Central memory CD8-positive, alpha-beta T cell (primary cell): ENCODE measurements around the gene C11orf24.
"Not testable (repeated sequence)": the region's sequence is repeated elsewhere in the genome, so short reads cannot be mapped to it uniquely, and the experiment has no call there.

Experiments used
- ATAC-seq: fragments of 150-1000 bp; cut with Tn5 transposase; replicated peaks from 2 replicates; pipeline ENCODE4 v1.10.0; 2022; ENCODE audit warnings: mild to moderate bottlenecking, moderate FRiP score, moderate number of reproducible peaks; ENCODE audit not compliant: poor library complexity, severe bottlenecking; ENCODE audit errors: extremely low read depth
- DNase-seq, 2 donors: peaks; one replicate each; pipeline ENCODE4 v3.0.0; 2021; ENCODE audit warnings: low spot score in 2 of 2
- H3K27ac Mint-ChIP-seq: one replicate; pipeline ENCODE4 v1.8.0; 2022; ENCODE audit warnings: low read depth, mild to moderate bottlenecking, moderate library complexity, mixed read lengths
- H3K27me3 Mint-ChIP-seq: one replicate; pipeline ENCODE4 v1.8.0; 2022; ENCODE audit warnings: mixed read lengths
- H3K36me3 Mint-ChIP-seq: one replicate; pipeline ENCODE4 v1.8.0; 2022; ENCODE audit warnings: mild to moderate bottlenecking, moderate library complexity, mixed read lengths; ENCODE audit not compliant: insufficient read depth
- H3K4me1 Mint-ChIP-seq: one replicate; pipeline ENCODE4 v1.8.0; 2022; ENCODE audit warnings: mixed read lengths
- H3K4me3 Mint-ChIP-seq: one replicate; pipeline ENCODE4 v1.8.0; 2022; ENCODE audit warnings: mild to moderate bottlenecking, moderate library complexity, mixed read lengths
- H3K9me3 Mint-ChIP-seq: one replicate; pipeline ENCODE4 v1.8.0; 2022; ENCODE audit warnings: mixed read lengths

The C11orf24 gene

DNA sequence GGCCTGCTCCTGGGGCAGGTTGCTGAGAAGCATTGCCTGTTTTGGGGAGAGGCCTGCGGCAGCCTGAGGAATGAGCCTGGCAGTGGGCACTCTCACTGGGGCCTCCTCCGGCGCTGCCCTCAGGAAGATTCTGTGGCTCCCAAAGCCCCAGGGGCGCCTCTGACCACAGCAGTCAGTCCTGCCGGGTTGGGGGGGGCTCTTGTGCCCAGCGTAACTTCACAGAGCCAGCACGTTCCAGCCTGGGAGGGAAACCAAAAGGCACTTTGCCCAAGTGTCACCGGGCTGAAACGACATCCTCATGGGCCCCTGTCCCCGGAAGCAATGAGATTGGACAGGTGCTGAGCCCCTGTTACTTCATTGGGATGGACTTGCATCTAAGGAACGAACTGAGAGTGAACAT is 36.3 kb upstream of the C11orf24 start:
- Mint-ChIP-seq H3K36me3 (no peaks in the 10 kb centered on the region), H3K9me3 (no peaks in the 10 kb centered on the region), H3K27me3 (no peaks in the 10 kb centered on the region), H3K4me1 (peaks cover 19% of the 10 kb centered on the region), H3K4me3 (no peak overlapping the region), H3K27ac (no peak overlapping the region)
- no peak for ATAC-seq
- no peak for DNase-seq

DNA sequence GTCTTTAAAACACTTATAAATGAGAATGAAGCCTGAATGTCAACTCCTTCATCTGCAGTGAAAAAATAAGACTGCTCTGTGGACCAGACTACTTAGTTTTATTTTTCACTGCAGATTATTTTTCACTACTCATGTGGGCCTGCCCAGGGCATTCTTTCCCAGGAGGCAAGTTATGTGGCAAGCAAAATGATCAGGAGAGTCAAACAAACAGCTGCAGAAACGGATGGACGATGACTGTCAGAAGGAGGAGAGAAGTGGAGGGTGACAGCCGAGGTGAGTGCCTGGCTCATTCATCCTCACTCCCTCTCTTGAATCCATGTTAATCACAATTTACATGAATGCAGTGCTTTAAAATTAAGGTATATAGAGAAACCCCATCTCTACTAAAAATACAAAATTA is 34.9 kb upstream of the C11orf24 start:
- DNase-seq, result no peak
- no peak overlapping the region for H3K27ac Mint-ChIP-seq
- no peak for ATAC-seq
- H3K4me1 Mint-ChIP-seq, result peaks cover 18% of the 10 kb centered on the region
- no peaks in the 10 kb centered on the region for H3K27me3 Mint-ChIP-seq
- H3K36me3 Mint-ChIP-seq, result no peaks in the 10 kb centered on the region
- H3K9me3 Mint-ChIP-seq, result no peaks in the 10 kb centered on the region
- no peak overlapping the region for H3K4me3 Mint-ChIP-seq

DNA sequence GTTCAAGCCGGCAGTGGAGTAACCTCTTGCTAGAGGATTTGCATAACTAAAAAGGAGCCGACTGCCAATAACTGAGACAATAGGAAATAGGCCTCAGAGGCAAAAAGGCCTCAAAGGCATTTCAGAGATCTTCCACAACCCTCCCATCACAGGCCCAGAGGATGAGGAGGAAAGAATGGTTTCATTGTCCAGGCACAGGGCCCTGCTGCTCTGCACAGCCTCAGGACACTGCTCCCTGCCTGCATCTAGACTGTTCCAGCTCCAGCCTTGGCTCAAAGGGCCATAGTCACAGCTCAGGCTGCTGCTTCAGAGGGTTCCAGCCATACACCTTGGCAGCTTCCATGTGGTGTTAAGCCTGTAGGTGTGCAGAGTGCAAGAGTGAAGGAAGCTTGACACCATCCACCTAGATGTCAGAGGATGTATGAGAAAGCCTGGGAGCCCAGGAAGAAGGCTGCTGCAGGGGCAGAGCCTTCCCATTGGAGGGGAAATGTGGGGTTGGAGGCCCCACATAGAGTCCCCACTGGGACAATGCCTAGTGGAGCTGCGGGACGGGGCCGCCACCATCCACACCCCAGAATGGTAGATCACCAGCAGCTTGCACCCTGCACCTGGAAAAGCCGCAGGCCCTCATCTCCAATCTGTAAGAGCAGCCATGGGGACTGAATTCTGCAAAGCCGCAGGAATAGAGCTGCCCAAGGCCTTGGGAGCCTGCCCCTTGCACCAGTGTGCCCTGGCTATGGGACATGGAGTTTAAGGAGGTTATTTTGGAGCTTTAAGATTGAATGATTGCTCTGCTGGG is 32.4 kb upstream of the C11orf24 start:
- H3K36me3 Mint-ChIP-seq, result no peaks in the 10 kb centered on the region
- ATAC-seq (no peak), DNase-seq (no peak)

DNA sequence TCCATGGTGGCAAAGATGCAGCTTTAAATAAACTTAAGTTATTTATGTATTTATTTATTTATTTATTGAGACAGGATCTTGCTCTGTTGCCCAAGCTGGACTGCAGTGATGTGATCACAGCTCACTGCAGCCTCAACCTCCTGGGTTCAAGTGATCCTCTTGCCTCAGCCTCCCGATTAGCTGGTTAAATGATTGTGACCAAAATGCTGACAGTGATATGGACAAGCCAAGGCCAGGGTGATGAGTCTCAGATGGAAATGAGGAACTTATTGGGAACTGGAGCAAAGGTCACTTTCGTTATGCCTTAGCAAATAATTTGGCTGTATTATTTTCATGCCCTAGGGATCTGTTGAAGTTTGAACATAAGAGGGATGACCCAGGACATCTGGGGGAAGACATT is 31.3 kb upstream of the C11orf24 start:
- no peak for ATAC-seq
- peaks cover 8% of the 10 kb centered on the region for H3K4me1 Mint-ChIP-seq

More for the DNA sequence above, 32.4 kb upstream of the C11orf24 start:
- no peak overlapping the region for H3K27ac Mint-ChIP-seq
- no peaks in the 10 kb centered on the region for H3K27me3 Mint-ChIP-seq
- peaks cover 8% of the 10 kb centered on the region for H3K4me1 Mint-ChIP-seq
- no peaks in the 10 kb centered on the region for H3K9me3 Mint-ChIP-seq
- no peak overlapping the region for H3K4me3 Mint-ChIP-seq

DNA sequence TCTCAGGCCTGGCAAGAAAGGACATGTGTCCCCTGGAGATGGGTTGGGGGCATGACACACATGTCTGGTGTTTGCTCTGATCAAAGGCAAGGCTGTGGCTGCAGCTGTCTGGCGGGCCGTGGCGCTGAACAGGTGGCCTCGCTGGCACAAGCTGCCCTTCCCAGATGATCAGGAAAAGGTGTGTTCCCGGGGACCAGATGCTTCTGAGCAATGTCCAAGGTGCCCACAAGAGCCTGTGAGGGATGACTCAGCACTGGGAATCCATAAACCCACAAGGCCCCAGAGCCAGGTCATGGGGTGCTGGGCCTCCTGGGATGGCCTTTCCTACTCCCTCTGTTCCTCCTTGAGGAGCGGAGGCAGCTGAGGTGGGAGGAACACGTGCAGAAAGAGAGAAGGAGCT is 30.9 kb upstream of the C11orf24 start:
- H3K4me3 Mint-ChIP-seq, result no peak overlapping the region
- no peaks in the 10 kb centered on the region for H3K9me3 Mint-ChIP-seq
- H3K4me1 Mint-ChIP-seq, result peaks cover 8% of the 10 kb centered on the region

More for the DNA sequence above, 31.3 kb upstream of the C11orf24 start:
- no peak overlapping the region for H3K27ac Mint-ChIP-seq
- H3K27me3 Mint-ChIP-seq, result no peaks in the 10 kb centered on the region
- H3K36me3 Mint-ChIP-seq, result no peaks in the 10 kb centered on the region
- no peak overlapping the region for H3K4me3 Mint-ChIP-seq
- DNase-seq, result no peak
- no peaks in the 10 kb centered on the region for H3K9me3 Mint-ChIP-seq

DNA sequence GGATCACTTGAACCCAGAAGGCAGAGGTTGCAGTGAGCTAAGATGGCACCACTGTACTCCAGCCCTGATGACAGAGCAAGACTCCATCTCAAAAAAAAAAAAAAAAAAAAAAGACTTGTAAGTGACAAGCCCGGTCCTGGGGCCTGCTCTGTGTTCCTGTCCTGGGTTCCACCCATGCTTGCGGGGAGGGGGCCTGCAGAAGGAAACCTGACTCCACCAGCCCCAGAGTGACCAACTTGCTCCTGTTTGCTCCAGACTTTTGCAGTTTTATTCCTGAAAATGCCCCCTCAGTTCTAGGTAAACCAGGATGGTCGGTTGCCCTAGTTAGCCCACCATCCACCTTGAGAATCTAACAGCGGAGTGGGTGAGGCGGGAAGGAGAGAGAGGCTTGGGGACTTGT is 30.5 kb upstream of the C11orf24 start:
- DNase-seq (no peak), ATAC-seq (no peak)
- no peaks in the 10 kb centered on the region for H3K9me3 Mint-ChIP-seq
- H3K27ac Mint-ChIP-seq, result no peak overlapping the region
- no peak overlapping the region for H3K4me3 Mint-ChIP-seq
- no peaks in the 10 kb centered on the region for H3K27me3 Mint-ChIP-seq
- H3K36me3 Mint-ChIP-seq, result no peaks in the 10 kb centered on the region
- H3K4me1 Mint-ChIP-seq, result peaks cover 8% of the 10 kb centered on the region

More for the DNA sequence above, 30.9 kb upstream of the C11orf24 start:
- Mint-ChIP-seq H3K27ac (no peak overlapping the region), H3K36me3 (no peaks in the 10 kb centered on the region), H3K27me3 (no peaks in the 10 kb centered on the region)
- no peak for ATAC-seq
- no peak for DNase-seq

DNA sequence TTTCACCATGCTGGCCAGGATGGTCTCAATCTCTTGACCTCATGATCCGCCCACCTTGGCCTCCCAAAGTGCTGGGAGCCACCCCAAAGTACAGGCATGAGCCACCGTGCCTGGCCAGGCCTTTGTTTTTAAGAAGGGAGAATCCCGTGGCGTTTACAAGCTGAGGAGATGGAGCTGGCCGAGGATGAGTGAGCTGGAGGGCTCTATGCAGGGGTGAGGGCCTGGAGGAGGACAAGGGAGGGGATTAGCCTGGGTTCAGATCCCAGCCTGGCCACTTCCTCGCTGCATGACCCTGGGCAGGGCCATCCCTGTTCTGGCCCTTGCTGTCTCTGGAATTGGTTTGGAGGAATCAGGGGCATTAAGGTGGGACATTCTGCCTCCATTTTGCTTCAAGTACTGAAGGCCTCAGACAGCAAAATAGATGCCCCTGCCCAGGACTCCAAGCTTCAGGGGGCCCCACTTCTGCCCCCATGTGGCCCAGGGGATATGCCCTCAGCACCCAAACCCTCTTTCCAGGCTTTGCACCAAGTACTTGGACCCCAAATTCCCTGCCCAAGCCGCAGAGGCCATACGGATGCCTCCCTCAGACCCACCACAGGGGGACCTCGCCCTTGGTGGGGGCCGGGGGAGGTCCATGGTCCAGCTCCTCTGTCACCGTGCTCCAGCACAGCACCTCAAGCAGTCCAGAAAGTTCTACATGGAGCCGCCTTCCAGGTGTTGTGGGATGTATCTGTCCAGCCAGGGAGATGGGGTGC is 28.5 kb upstream of the C11orf24 start:
- no peak overlapping the region for H3K4me3 Mint-ChIP-seq
- no peak for DNase-seq
- H3K27me3 Mint-ChIP-seq, result no peaks in the 10 kb centered on the region
- H3K4me1 Mint-ChIP-seq, result no peaks in the 10 kb centered on the region
- ATAC-seq, result no peak
- no peaks in the 10 kb centered on the region for H3K9me3 Mint-ChIP-seq
- H3K36me3 Mint-ChIP-seq, result no peaks in the 10 kb centered on the region
- H3K27ac Mint-ChIP-seq, result no peak overlapping the region

DNA sequence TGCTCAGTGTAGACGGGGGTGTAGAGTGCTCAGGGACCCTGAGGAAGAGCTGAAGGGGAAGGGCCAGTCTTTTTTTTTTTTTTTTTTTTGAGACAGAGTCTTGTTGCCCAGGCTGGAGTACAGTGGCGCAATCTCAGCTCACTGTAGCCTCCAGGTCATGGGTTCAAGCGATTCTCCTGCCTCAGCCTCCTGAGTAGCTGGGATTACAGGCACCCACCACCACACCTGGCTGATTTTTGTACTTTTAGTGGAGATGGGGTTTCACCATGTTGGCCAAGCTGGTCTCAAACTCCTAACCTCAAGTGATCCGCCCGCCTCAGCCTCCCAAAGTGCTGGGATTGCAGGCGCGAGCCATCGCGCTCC is 27.7 kb upstream of the C11orf24 start:
- H3K4me1 Mint-ChIP-seq, H3K36me3 Mint-ChIP-seq, DNase-seq, H3K4me3 Mint-ChIP-seq, H3K9me3 Mint-ChIP-seq, ATAC-seq, H3K27me3 Mint-ChIP-seq, H3K27ac Mint-ChIP-seq: not testable (repeated sequence)

DNA sequence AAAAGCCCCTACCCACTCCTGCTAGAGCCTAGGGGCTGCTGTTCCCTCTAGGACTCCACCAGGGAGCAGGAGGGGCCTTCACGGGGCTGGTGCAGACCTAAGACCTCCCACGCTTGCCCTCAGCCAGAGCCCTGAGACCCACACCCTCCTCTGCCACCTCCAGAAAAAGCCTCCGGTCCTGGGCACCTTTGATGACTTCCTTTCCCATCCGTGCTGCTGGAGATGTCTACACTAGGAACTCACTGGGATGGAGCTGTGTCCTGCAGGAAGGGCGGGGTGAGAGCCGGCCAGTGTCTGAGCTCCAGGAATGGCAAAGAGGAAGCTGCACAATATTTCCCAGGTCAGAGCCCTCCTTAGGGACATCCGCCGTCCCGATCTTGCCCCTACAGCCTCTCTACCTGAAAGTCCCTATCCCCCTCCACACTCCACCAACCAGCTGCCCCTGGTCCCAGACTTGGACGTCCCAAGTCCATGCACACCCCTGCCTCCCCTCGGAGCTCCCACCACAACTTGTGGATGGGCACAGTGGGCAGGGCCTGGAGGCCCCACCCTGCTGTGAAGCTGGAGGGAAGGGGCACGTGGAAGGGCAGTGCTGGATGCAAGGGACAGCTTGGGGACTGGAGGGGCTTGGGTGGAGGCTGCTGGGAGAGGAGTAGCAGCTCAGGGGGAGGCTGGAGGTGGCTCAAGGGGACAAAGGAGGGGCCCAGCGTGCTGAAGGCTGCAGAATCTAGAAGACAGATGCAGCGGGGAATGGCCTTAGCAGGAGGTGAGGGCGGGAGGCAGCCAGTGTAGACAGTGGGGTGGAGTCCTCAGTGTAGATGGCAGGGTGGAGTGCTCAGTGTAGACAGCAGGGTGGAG is 27.1 kb upstream of the C11orf24 start:
- no peaks in the 10 kb centered on the region for H3K36me3 Mint-ChIP-seq
- H3K27me3 Mint-ChIP-seq, result no peaks in the 10 kb centered on the region
- H3K9me3 Mint-ChIP-seq, result no peaks in the 10 kb centered on the region
- H3K4me3 Mint-ChIP-seq, result no peak overlapping the region
- no peak overlapping the region for H3K27ac Mint-ChIP-seq
- DNase-seq (no peak), ATAC-seq (no peak)
- no peaks in the 10 kb centered on the region for H3K4me1 Mint-ChIP-seq

DNA sequence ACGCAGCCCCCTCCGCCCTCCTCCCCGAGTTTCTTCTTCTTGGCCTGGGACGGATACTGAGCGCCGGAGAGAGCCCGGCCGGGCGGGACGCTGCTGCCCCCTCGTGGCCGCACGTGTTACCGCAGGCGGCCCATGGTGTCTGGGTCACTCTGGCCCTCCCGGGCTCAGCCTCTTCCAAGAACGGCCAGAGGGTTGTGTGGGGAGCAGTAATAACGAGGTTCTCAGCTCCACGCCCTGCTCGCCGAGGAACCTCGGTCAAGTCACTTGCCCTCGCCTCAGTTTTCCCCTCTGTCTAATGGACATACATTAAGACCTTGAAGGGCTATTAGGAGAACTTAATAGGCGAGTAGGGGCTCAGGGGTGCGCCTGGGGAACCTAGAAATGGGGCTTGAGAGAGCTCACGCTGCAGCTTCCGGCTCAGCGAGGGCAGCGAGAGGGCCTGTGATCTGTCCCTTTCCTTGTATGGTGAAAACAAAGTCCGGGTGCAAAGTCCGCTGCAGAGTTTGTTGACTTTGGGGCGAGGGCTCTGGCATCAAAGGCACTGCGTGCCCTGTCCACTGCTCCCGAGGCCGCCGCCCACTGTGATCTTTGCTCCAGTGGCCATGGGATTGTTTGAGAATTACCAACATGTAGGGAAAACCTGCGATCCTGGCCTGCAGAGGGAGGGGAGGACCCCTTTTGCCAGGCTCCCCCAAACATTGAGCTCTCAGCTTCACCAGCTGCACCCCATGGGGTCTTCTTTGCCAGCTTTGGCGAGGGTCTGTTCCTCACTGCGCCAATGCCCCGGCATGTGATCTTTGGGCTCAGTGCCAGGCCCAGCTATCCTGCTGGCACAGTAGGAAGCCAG is 26.3 kb upstream of the C11orf24 start:
- Mint-ChIP-seq H3K27ac (no peak overlapping the region), H3K36me3 (no peaks in the 10 kb centered on the region), H3K4me1 (no peaks in the 10 kb centered on the region), H3K27me3 (no peaks in the 10 kb centered on the region), H3K9me3 (no peaks in the 10 kb centered on the region), H3K4me3 (no peak overlapping the region)
- DNase-seq, result peak; percentile 56 to 74
- ATAC-seq, result peak; percentile 89

DNA sequence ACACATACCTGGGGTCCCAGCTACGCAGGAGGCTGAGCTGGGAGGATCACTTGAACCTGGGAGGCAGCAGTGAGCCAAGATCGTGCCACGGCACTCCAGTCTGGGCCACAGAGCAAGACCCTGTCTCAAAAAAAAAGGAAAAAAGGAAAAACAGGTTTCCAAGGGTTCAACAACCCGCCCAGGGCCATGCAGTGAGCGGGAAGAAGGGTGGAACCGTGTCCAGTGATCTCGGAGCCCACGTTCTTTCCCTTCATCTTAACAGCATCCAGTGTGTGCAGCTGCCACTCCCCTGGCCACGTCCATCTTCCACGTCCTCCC is 25.7 kb upstream of the C11orf24 start:
- Mint-ChIP-seq H3K27me3 (no peaks in the 10 kb centered on the region), H3K36me3 (no peaks in the 10 kb centered on the region), H3K9me3 (no peaks in the 10 kb centered on the region), H3K4me3 (no peak overlapping the region), H3K4me1 (no peaks in the 10 kb centered on the region), H3K27ac (no peak overlapping the region)
- peak; percentile 19 for ATAC-seq
- DNase-seq, result no peak

DNA sequence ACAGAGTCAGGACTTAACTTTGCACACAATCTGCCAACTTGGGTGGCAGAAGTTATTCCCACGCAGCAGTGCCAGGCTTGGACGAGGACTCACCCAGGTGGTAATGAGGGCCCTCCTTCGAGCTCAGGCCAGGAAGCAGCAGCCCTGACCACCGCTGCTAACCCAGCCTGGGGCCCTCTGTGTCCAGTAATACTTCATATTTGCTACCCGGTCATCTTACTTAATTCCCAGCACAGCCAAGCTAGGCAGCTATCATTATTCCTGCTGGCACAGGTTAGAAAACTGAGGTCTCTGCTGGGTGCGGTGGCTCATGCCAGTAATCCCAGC is 25.2 kb upstream of the C11orf24 start:
- ATAC-seq (no peak), DNase-seq (no peak)
- H3K27me3 Mint-ChIP-seq, result no peaks in the 10 kb centered on the region
- no peak overlapping the region for H3K4me3 Mint-ChIP-seq
- no peak overlapping the region for H3K27ac Mint-ChIP-seq
- H3K4me1 Mint-ChIP-seq, result no peaks in the 10 kb centered on the region
- H3K36me3 Mint-ChIP-seq, result no peaks in the 10 kb centered on the region
- H3K9me3 Mint-ChIP-seq, result no peaks in the 10 kb centered on the region
